GM18508 (cell line): ENCODE data around the gene SLC9C1.

Experiments used
- ATAC-seq: cut with Tn5 transposase; IDR thresholded peaks from one replicate; pipeline ENCODE4 v1.9.1; 2021; ENCODE audit warnings: moderate number of reproducible peaks; ENCODE audit not compliant: insufficient read depth, unreplicated experiment

The SLC9C1 gene

GRCh38 chr3:112134335-112135124 is 159.5 kb downstream of the SLC9C1 start:
- no peak for ATAC-seq

GRCh38 chr3:112133626-112134334 is 160.2 kb downstream of the SLC9C1 start:
- no peak for ATAC-seq

GRCh38 chr3:112132975-112133448 is 161.0 kb downstream of the SLC9C1 start, which contains the start of gene GCSAM:
TSS of gene GCSAM (minus strand) at chr3:112133248. CDS start at chr3:112133120, 128 bp downstream.
- peak; percentile 57 for ATAC-seq

DNA sequence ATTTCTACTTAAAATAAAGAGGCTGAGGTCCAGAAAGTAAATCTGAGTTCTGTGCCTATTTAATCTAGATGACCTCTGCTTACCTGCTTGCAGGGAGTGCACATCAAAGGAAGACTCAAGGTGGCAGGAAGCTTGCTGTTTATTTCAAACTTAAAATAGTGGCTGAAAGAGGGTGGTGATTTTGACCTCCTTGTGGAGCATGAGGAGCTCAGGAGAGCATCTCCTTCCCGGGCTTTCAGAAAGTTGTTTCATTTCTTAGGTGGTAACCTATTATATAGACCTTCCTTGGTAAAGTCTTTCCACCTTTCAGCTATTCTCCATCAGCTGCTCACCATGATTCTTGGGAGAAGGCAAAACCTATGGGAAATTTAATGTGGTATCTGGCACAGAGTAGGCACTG is 161.5 kb downstream of the SLC9C1 start:
- ATAC-seq: no peak

DNA sequence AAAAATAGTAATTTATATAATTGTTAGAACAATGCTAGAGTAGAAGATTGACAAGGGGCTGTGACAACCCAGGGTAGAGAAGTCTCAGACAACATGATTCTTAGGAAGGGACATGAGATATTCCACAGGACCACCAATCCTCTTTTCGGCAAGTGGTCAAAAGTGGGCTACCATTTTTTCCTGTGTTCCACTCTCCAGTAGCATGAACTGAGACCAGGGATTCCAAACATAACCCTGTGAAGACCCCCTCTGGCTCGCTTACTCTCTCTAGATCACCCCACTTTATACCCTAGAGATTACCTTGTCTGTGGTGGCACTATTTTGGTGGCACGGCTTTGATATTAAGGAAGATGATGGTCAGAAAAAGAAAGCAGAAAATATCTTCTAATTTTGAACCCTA is 161.9 kb downstream of the SLC9C1 start:
- ATAC-seq: no peak

DNA sequence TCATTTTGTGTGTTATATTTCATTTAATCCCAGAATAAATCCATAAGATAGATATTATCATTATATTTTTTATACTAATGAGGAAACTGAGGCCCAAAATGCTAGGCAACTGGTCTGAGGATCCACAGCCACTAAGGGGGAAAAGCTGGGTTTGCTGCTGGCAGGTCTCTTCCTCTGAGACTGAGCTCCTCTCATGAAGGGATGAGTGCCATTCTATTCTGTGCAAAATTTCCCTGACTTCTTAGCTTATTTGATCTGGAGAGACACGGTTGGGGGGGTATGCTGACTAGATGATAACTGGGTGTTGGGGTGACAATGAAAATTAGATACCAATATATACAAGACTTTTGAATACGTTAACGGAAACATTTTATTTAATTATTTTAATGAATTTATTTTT is 162.9 kb downstream of the SLC9C1 start:
- no peak for ATAC-seq

DNA sequence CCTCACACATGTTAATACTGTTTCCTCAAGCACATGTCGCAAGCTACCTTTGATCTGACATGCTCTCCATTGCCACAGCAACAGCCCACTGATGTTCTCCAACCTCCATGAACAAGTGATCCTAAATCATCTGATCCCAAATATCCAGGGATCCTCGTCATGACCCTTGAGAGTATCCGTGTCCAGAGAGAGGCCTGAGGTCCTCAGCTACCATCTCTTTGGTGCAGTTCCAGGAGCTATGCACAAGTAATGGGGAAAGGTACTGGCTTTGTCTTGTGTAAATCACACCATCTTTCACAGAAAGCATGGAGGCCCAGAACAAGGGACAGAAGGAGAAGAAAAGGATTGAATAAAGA is 163.4 kb downstream of the SLC9C1 start:
- no peak for ATAC-seq

DNA sequence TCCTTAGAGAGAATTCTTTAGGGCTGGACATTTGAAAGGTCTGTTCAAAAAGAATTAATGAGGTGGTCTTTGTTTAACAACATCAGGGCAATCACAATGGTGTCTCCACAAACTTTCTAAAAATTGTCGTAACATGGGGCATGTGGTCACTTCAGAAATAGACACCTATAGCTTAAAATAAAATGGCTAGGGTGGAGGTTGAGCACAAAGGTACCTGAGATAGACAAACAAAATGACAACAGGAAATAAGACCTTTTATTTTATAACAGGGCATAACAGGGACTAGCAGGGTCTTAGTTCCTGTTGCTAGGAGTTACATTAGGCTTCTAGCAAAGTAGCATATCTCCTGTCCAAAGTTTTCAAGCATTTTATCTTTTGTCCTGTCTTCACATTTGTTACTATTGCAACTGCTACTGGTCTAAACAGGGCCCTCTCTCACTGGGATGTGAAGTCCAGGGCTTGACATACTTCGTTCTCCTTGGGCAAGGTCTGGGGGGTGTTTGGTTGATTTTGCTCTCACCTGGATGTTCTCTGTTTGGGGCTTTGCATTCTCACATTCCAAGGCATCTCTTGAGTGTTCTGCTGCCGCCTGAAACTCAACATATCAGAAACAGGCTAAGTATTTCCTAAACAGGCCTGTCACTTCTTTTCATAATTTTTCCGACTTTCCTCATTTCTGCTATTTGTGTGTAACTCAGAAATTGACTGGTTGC is 163.9 kb downstream of the SLC9C1 start:
- no peak for ATAC-seq

DNA sequence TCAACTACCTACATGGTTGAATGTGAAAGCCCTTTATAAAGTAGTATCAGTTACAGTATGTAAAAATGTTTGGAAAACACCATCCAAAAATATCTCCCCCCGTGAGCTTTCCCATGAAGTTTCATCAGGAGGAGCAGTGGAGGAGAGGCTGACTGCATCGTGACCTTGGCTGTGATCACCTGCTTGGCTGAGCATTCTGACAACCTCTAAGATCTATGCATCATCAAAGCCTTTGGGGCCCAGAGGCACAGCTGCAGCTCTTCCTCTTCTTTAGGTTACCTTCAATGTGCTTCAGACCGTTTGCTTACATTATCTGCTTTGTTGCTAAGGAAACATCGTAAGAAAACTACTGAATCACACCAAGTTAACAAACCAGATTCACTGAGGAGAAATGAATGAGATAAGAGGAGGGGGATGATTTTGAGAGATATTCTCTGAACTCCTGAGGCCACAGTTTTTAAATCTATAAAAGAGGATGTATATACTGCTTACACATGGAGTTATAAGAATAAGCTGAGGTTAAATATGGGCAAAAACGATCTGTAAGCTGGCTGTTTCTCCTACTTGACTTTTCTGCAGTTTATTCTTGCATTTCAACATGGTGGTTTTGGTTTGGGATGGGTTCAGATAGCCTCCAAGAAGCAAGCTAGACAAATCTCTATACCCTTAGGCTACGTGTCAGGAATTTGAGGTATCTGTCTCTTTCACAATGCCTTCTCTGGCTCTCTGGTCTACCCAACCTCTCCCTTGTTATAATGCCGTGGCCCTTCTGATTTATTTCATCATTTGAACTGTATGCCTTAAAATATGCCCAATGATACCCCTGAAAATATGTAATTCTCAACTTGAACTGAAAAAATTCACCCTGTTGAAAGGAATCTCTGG is 164.9 kb downstream of the SLC9C1 start:
- peak; percentile 33 for ATAC-seq

- ATAC-seq: no peak
Measured at GRCh38 chr3:112127522-112128494, 166.2 kb downstream of the SLC9C1 start.

DNA sequence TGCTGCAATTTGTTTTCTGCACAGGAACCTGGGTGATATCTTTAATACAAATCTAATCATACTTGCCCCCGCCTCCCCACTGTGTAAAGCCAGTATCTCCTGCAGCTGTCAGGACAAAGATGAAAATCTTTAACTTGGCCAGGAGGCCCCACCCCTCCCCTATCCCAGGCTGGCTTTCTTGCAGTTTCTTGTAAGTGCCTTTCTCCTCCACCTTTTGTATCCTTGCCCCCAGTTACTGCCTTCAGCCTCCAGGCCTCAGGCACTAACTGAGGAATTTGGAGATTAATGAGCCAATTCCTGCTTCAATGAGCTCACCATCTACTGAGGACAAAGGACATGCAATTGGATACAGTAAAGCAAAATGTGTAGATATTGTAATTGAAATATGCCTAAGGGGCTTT is 167.5 kb downstream of the SLC9C1 start:
- no peak for ATAC-seq

- no peak for ATAC-seq
Measured at GRCh38 chr3:112124907-112125607, 169.0 kb downstream of the SLC9C1 start.

DNA sequence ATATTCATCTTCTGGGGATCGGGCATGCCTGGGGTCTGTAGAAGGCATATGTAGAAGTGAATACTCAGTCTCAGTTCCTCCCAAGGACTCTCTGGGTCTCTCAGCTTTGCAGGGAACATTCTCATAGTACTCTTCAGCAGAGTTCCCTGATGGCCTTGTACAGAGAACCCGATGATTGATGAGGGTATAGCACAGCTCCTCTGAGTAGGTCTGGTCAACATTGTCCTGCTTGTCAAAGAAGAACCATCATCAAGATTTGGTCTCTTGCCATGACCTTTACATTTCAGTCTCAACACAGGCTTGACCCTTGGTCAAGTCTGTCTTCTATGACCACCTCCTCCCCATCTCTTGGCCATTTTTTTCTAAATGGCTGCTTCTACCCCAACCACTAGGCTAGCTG is 170.5 kb downstream of the SLC9C1 start:
- no peak for ATAC-seq

- ATAC-seq: no peak
Measured at GRCh38 chr3:112122870-112123269, 171.1 kb downstream of the SLC9C1 start.

- no peak for ATAC-seq
Measured at GRCh38 chr3:112121577-112122547, 172.2 kb downstream of the SLC9C1 start.

GRCh38 chr3:112119962-112120836 is 173.8 kb downstream of the SLC9C1 start:
- no peak for ATAC-seq
